OCI-LY1 (cell line): ENCODE results near the gene FBXW7.

Source experiments
- H2AFZ ChIP-seq: fragments of 200-600 bp; sonication (generic), shearing (Covaris generic); 2 replicates; pipeline ENCODE4 v1.6.0; 2014; ENCODE audit warnings: antibody characterized with exemption, mild to moderate bottlenecking, low read length
- H3F3A ChIP-seq: fragments of 200-600 bp; sonication (generic), shearing (Covaris generic); 2 replicates; pipeline ENCODE4 v1.6.0; 2014; ENCODE audit warnings: mild to moderate bottlenecking, antibody characterized with exemption, low read length, moderate library complexity; ENCODE audit not compliant: insufficient read depth
- H3K27ac ChIP-seq: fragments of 200-600 bp; sonication (generic); 2 replicates; pipeline ENCODE4 v1.5.1; 2014; ENCODE audit warnings: low read length, mixed run types, mild to moderate bottlenecking, low read depth; ENCODE audit not compliant: poor library complexity, severe bottlenecking
- H3K27me3 ChIP-seq: fragments of 200-600 bp; sonication (generic); 2 replicates; pipeline ENCODE4 v1.6.0; 2014; ENCODE audit warnings: antibody characterized with exemption, mild to moderate bottlenecking, low read length, moderate library complexity; ENCODE audit not compliant: insufficient read depth
- H3K36me3 ChIP-seq: fragments of 200-600 bp; sonication (generic); 2 replicates; pipeline ENCODE4 v1.6.1; 2014; ENCODE audit warnings: mild to moderate bottlenecking, antibody characterized with exemption, low read length, moderate library complexity, mixed read lengths; ENCODE audit not compliant: insufficient read depth
- H3K4me1 ChIP-seq: fragments of 200-600 bp; sonication (generic); 2 replicates; pipeline ENCODE4 v1.5.1; 2014; ENCODE audit warnings: mild to moderate bottlenecking, low read length, moderate library complexity; ENCODE audit not compliant: insufficient read depth, severe bottlenecking
- H3K4me2 ChIP-seq: fragments of 200-600 bp; sonication (generic), shearing (Covaris generic); 2 replicates; pipeline ENCODE4 v1.6.1; 2014; ENCODE audit warnings: low read length
- H3K4me3 ChIP-seq: fragments of 200-600 bp; sonication (generic); 2 replicates; pipeline ENCODE4 v1.5.1; 2014; ENCODE audit warnings: low read length, low read depth, mild to moderate bottlenecking, mixed read lengths; ENCODE audit not compliant: poor library complexity, severe bottlenecking
- H3K79me2 ChIP-seq: fragments of 200-600 bp; shearing (Covaris generic); 2 replicates; pipeline ENCODE4 v1.6.1; 2016; ENCODE audit warnings: mixed run types, low read length, mixed read lengths; ENCODE audit not compliant: insufficient read depth
- H3K9ac ChIP-seq: fragments of 200-600 bp; sonication (generic), shearing (Covaris generic); 2 replicates; pipeline ENCODE4 v1.6.1; 2014; ENCODE audit warnings: mild to moderate bottlenecking, low read length, mixed read lengths
- H3K9me2 ChIP-seq: fragments of 200-600 bp; sonication (generic), shearing (Covaris generic); 2 replicates; pipeline ENCODE4 v1.6.1; 2014; ENCODE audit warnings: low read depth, mild to moderate bottlenecking, low read length, mixed read lengths
- H3K9me3 ChIP-seq: fragments of 200-600 bp; shearing (Covaris generic); 2 replicates; pipeline ENCODE4 v1.6.1; 2014; ENCODE audit warnings: low read length, mixed read lengths
- H4K20me1 ChIP-seq: fragments of 200-600 bp; sonication (generic), shearing (Covaris generic); 2 replicates; pipeline ENCODE4 v1.6.0; 2016; ENCODE audit warnings: mild to moderate bottlenecking, low read length; ENCODE audit not compliant: insufficient read depth
- CTCF ChIP-seq: fragments of 200-600 bp; sonication (generic), shearing (Covaris generic); IDR thresholded peaks from 2 replicates; pipeline ENCODE4 v1.5.1; 2017; ENCODE audit warnings: mild to moderate bottlenecking, antibody characterized with exemption, low read length, moderate library complexity, mixed read lengths
- EZH2 ChIP-seq: fragments of 200-600 bp; sonication (generic), shearing (Covaris generic); IDR thresholded peaks from 2 replicates; pipeline ENCODE4 v1.8.0; 2017; ENCODE audit warnings: borderline replicate concordance, mixed run types, mild to moderate bottlenecking, antibody characterized with exemption, low read length, moderate library complexity, mixed read lengths

The FBXW7 gene

GRCh38 chr4:152451496-152451895, 84.4 kb downstream of the FBXW7 start:
- Histone ChIP-seq H3F3A (no peaks in the 10 kb centered on the region), H2AFZ (no peak overlapping the region), H3K4me2 (no peak overlapping the region), H3K4me1 (peaks cover 9% of the 10 kb centered on the region), H3K27me3 (no peaks in the 10 kb centered on the region), H3K9me2 (no peaks in the 10 kb centered on the region), H4K20me1 (no peaks in the 10 kb centered on the region), H3K4me3 (no peak overlapping the region), H3K79me2 (peaks cover 70% of the 10 kb centered on the region), H3K9ac (no peak overlapping the region), H3K27ac (no peak overlapping the region), H3K9me3 (no peaks in the 10 kb centered on the region), H3K36me3 (peaks cover 21% of the 10 kb centered on the region; the same call in 1 of the 2 replicates)
- TF ChIP-seq CTCF (no peak), EZH2 (no peak)

GRCh38 chr4:152448854-152449253, 87.0 kb downstream of the FBXW7 start:
- H3K27me3 ChIP-seq: no peaks in the 10 kb centered on the region
- peaks cover 59% of the 10 kb centered on the region for H3K79me2 ChIP-seq
- no peak overlapping the region for H3K4me2 ChIP-seq
- H3K27ac ChIP-seq: no peak overlapping the region
- TF ChIP-seq EZH2 (no peak), CTCF (no peak)
- H3K9me3 ChIP-seq: no peaks in the 10 kb centered on the region
- no peak overlapping the region for H3K4me3 ChIP-seq
- H3K36me3 ChIP-seq: peaks cover 29% of the 10 kb centered on the region; the same call in 1 of the 2 replicates
- H3F3A ChIP-seq: no peaks in the 10 kb centered on the region
- peaks cover 9% of the 10 kb centered on the region for H3K4me1 ChIP-seq
- H4K20me1 ChIP-seq: no peaks in the 10 kb centered on the region
- no peak overlapping the region for H2AFZ ChIP-seq
- no peak overlapping the region for H3K9ac ChIP-seq
- H3K9me2 ChIP-seq: no peaks in the 10 kb centered on the region

GRCh38 chr4:152448038-152448707, 87.7 kb downstream of the FBXW7 start:
- no peaks in the 10 kb centered on the region for H3K27me3 ChIP-seq
- H4K20me1 ChIP-seq: no peaks in the 10 kb centered on the region
- peaks cover 29% of the 10 kb centered on the region; the same call in 1 of the 2 replicates for H3K36me3 ChIP-seq
- H3K4me1 ChIP-seq: peaks cover 7% of the 10 kb centered on the region
- no peak overlapping the region for H2AFZ ChIP-seq
- no peaks in the 10 kb centered on the region for H3F3A ChIP-seq
- no peak overlapping the region for H3K4me2 ChIP-seq
- peaks cover 58% of the 10 kb centered on the region for H3K79me2 ChIP-seq
- TF ChIP-seq EZH2 (no peak), CTCF (no peak)
- no peaks in the 10 kb centered on the region for H3K9me2 ChIP-seq
- H3K9me3 ChIP-seq: no peaks in the 10 kb centered on the region
- no peak overlapping the region for H3K4me3 ChIP-seq
- no peak overlapping the region for H3K27ac ChIP-seq
- no peak overlapping the region for H3K9ac ChIP-seq
